GM12865 (cell line): ENCODE measurements around the gene SV2A.
"Not testable (repeated sequence)": the region's sequence is repeated elsewhere in the genome, so short reads cannot be mapped to it uniquely, and the experiment has no call there.

ENCODE experiments used
- DNase-seq: peaks from one replicate; pipeline ENCODE4 v3.0.0; 2010; ENCODE audit warnings: low read depth
- H3K4me3 ChIP-seq: 2 replicates; pipeline ENCODE4 v1.5.1; 2011; ENCODE audit warnings: mild to moderate bottlenecking, low read depth, low read length, control low read depth
- TF ChIP-seq, protein P1 (sequence below): IDR thresholded peaks from 2 replicates; pipeline ENCODE4 v1.5.1; 2011; ENCODE audit warnings: low read length, control low read depth, low read depth, inconsistent platforms; ENCODE audit not compliant: insufficient read depth; ENCODE audit errors: missing control alignments

Gene SV2A

DNA sequence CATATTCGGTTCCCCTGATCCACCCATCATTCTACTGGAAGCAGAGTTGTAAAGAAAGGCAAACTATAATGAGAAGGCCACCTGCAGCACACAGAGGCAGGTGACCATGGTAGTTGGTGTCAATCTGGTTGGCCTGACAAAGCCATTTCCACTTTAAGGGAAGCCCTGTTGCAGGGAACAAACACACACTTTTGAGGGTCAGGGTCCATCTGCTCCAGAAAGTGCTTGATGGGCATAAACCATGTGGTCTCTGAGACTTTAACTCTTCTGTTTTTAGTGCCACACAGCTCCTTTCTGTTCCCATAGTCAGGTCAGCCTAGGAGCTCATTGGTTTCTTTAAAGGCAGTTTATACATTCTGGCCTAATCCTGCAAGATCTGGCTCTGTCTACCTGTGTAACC lies 35.8 kb downstream of the SV2A start:
- DNase-seq, result no peak
- no peak overlapping the region for H3K4me3 ChIP-seq
- TF ChIP-seq, protein P1, sequence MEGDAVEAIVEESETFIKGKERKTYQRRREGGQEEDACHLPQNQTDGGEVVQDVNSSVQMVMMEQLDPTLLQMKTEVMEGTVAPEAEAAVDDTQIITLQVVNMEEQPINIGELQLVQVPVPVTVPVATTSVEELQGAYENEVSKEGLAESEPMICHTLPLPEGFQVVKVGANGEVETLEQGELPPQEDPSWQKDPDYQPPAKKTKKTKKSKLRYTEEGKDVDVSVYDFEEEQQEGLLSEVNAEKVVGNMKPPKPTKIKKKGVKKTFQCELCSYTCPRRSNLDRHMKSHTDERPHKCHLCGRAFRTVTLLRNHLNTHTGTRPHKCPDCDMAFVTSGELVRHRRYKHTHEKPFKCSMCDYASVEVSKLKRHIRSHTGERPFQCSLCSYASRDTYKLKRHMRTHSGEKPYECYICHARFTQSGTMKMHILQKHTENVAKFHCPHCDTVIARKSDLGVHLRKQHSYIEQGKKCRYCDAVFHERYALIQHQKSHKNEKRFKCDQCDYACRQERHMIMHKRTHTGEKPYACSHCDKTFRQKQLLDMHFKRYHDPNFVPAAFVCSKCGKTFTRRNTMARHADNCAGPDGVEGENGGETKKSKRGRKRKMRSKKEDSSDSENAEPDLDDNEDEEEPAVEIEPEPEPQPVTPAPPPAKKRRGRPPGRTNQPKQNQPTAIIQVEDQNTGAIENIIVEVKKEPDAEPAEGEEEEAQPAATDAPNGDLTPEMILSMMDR, result no peak

DNA sequence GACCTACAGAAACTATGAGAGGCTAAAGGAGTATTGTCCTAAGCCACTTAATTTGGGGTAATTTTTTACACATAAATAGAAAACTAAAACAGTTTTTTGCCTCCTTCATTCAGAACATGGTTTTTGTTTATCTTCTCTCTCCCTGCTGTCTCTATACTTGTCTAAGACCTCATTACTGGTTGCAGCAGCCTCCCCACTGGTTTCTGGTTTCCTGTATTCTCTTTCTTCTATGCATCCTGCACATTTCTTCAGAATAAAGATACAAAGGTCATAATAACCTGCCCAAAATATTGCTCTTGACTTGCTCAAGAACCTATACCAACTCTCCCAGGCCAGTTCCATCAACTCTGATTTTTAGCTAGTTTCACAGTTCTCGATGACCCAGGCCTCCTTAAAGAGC lies 38.1 kb downstream of the SV2A start:
- DNase-seq, result no peak
- TF ChIP-seq, protein P1, result no peak
- H3K4me3 ChIP-seq, result no peak overlapping the region

DNA sequence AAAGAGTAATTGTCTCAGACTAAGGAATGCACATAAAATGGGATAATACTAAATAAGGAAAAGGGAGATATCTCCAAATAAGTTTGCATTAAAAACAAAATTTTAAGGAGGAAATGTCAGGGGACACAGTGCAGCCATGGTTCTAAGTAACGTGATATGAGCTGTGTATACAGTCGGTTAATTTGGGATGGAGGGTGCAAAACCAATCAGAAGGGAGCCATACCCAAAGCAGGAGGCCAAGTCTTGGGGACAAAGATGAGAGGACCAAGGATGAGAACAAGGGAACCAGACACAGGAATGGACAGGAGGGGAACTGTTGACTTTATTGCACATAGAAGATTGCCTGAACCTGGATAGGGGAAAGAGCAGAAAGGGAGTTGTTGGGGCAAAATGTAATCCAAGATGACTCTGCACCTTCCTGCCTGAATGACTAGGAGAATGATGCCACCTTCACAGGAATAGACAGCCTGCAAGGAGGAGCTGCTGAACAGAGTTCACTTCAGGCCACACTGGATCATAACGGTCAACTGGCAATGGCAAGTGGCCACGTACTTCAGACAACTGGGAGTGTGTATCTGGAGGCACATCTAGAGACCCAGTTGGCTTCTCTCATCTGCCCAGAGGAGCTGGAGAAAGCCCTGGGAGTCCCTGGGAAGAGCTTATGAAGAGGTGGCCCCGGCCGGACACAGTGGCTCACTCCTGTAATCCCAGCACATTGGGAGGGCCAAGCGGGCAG lies 40.3 kb downstream of the SV2A start:
- TF ChIP-seq, protein P1, result no peak
- no peak for DNase-seq
- no peak overlapping the region for H3K4me3 ChIP-seq

DNA sequence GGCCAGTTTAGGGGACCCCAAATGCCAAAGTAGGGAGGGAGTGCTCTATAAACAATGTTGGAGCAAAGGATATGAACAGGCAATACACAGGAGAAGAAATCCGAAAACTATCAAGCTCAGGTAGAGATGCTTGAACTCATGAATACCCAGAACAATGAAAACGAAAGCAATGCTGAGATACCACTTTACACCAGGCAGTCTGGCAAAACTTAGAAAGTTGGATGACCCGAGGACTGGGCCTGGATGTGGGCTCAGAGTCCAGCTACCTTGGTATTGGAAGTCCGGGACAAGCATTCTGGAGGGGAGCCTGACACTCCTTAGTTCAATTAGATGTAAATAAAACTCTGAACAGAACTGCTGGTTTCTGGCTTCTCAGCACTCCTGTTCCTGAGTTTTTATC lies 44.6 kb downstream of the SV2A start:
- not testable (repeated sequence) for DNase-seq, H3K4me3 ChIP-seq

DNA sequence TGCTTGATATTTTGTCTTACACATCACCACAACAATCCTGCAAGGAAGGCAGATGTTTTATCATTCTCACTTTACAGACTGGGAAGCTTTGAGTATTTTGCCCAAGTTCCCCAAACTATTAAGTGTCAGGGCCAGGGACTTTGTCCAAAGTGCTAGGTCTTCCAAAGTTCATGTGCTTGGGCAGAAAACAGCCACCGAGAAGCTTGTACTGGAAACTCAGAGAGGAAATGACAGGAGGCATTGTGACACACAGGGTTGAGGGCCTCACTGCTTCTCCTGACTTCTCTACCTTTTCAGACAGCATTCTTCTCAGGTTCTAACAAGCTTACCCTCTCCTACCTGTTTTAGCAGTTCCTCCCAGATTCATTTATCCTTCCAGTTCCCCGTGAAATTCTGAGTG lies 50.8 kb downstream of the SV2A start:
- DNase-seq, H3K4me3 ChIP-seq: not testable (repeated sequence)

DNA sequence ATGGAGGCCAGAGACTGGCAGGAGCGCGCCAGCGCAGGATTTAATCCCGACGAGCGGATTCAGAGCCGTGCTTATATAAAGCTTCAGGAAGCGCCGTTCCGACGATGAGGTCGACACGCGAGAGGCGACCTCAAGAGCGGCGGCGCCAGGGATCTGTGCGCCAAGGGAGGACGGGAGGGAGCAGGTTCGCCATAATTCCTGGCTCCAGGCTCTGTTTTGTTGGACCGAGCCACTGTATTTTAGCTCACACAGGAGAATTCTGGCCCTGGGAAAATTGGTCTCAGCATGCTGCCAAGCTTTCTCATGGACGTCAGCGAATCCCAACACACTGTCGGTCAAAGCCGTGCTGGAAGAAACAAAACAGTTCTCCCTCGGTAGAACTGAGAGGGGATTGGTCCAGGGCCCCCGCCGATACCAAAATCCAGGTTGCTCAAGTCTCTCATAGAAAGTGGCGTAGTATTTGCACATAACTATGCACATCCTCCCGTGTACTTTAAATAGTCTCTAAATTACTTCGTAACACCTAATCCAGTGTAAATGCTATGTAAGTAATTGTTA lies 56.1 kb downstream of the SV2A start:
- DNase-seq, H3K4me3 ChIP-seq: not testable (repeated sequence)

DNA sequence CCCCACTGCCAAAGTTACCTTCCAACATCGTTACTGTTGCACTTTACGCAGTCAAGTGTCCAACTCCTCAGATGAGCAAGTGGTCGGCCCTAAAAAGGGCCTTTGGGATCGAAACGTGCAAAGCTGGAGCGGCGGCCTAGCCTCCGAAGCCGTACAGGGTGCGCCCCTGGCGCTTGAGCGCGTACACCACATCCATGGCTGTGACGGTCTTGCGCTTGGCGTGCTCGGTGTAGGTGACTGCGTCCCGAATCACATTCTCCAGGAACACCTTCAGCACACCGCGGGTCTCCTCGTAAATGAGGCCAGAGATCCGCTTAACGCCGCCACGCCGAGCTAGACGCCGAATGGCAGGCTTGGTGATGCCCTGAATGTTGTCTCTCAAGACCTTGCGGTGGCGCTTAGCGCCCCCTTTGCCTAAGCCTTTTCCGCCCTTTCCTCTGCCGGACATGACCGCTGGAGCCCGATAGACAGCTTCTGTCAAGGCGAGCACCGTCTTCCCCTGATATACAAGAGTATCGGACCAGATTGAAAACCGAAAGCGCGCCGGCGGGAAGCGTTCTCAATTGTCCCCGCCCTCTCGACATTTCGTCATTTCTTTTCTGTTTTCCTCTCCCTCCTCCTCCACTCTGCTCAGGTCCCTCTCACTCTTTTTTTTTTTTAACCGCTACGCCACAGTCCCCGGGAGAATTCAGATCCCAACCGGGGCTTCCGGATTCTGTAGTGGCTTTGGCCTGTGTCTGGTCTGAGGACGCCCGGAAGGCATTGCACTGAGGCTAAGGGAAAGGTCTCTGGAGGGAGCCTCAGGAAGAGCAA lies 56.8 kb downstream of the SV2A start:
- H3K4me3 ChIP-seq, DNase-seq: not testable (repeated sequence)

DNA sequence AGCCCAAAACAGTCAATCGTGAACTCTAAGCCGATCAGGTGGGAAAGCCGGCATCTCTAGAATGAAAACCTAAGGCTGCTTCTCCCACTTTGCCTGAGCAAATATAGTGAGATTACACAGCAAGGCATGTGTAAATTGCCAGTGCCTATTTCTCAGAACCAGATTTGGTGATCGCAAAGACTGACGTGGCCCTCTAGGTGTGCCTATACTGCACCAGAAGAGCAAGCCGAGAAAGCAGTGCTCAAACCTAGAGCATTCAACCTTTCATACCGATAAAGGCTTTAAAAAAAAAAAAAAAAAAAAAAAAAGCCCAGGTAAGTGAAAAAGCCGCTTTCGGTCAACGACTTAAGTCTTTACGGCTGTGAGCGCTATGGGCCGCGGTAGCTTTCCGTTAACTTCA lies 57.4 kb downstream of the SV2A start:
- not testable (repeated sequence) for DNase-seq, H3K4me3 ChIP-seq
